Stomach (tissue), 4 donors: ENCODE results near the gene SH3RF3.

Experiments used
- EP300 ChIP-seq: sonication (generic); formaldehyde crosslinking; IDR thresholded peaks from one replicate; pipeline ENCODE4 v1.6.1; 2017; ENCODE audit warnings: antibody characterized with exemption
- POLR2A ChIP-seq, 4 donors: fragments of 450-650 bp; IDR thresholded peaks; one replicate each; pipeline ENCODE4 v1.6.1; 2016; ENCODE audit warnings: antibody characterized with exemption in 4 of 4, control low read depth in 2 of 4, mild to moderate bottlenecking in 1 of 4, moderate library complexity in 1 of 4
- POLR2AphosphoS5 ChIP-seq, 3 donors: sonication (generic); formaldehyde crosslinking; IDR thresholded peaks; one replicate each; pipeline ENCODE4 v1.6.1; 2016; ENCODE audit warnings: antibody characterized with exemption in 3 of 3
- TF ChIP-seq, protein P1 (sequence below), 7 experiments: fragments of 450-650 bp in 4 of 7; fragments of 200-600 bp in 3 of 7; sonication (generic) in 3 of 7; IDR thresholded peaks; one replicate each; pipeline ENCODE4 v1.5.1; 2016 to 2019; ENCODE audit warnings: antibody characterized with exemption in 7 of 7, control low read depth in 2 of 7, mild to moderate bottlenecking in 1 of 7

DNA sequence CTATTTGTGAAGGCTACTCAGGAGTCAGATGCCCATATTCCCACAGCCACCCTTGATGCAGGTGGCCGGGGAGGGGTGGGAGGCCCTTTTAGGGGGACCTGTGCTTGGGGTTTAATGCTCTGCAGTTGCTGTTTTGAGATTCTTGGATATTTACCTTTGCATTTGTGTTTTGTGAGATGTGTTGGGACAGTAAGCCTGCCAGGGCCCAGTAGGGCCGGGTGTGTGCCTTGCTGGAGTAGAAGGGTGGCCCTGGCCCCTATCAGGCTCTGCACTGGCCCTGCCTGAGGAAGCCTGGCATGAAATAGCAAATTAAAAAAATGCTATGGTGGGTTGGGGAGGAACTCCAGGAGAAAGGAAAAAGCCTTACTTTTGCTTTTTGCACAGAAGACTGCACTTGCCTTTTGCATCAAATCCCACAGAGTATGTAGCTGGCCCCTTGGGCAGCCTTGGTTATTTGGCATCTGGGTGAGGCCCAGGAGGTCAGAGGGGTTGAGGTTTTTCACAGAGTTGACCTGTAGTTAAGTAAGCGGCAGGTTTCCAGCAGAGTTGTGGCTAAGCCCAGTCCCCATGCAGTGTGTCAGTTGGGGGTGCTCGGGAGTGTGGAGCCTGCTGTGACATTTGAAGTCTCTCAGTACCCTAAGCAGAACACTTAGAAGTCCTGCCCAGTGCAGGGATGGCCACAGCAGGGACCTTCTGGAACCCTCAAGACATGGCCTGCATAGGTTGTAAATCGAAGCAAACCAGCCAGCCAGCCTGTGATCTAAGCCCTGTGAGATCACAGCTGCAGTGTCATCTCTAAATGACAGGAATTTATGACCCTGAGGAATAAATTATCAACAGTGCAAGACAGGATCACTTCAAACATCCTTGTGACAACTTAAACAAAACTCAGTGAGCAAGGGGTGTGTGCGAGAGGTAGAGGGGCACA is 68.8 kb downstream of the SH3RF3 start:
- TF ChIP-seq, protein P1, sequence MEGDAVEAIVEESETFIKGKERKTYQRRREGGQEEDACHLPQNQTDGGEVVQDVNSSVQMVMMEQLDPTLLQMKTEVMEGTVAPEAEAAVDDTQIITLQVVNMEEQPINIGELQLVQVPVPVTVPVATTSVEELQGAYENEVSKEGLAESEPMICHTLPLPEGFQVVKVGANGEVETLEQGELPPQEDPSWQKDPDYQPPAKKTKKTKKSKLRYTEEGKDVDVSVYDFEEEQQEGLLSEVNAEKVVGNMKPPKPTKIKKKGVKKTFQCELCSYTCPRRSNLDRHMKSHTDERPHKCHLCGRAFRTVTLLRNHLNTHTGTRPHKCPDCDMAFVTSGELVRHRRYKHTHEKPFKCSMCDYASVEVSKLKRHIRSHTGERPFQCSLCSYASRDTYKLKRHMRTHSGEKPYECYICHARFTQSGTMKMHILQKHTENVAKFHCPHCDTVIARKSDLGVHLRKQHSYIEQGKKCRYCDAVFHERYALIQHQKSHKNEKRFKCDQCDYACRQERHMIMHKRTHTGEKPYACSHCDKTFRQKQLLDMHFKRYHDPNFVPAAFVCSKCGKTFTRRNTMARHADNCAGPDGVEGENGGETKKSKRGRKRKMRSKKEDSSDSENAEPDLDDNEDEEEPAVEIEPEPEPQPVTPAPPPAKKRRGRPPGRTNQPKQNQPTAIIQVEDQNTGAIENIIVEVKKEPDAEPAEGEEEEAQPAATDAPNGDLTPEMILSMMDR (IDR thresholded peaks at IDR 0.05): no peak
- no peak for TF ChIP-seq POLR2AphosphoS5 (IDR thresholded peaks at IDR 0.05)
- TF ChIP-seq POLR2A (IDR thresholded peaks at IDR 0.05): no peak
- no peak for TF ChIP-seq EP300
